ENCODE measurements around the gene MYO1H. TPM values are rescaled to one million over a fixed set of nuclear protein-coding genes. Genes with fewer than 3 reads are reported as not detected.

The MYO1H gene
- total RNA-seq, 3 donors from 2014 or later (not counting 1 experiment from before 2014, with no cell fraction given), result not detected

DNA sequence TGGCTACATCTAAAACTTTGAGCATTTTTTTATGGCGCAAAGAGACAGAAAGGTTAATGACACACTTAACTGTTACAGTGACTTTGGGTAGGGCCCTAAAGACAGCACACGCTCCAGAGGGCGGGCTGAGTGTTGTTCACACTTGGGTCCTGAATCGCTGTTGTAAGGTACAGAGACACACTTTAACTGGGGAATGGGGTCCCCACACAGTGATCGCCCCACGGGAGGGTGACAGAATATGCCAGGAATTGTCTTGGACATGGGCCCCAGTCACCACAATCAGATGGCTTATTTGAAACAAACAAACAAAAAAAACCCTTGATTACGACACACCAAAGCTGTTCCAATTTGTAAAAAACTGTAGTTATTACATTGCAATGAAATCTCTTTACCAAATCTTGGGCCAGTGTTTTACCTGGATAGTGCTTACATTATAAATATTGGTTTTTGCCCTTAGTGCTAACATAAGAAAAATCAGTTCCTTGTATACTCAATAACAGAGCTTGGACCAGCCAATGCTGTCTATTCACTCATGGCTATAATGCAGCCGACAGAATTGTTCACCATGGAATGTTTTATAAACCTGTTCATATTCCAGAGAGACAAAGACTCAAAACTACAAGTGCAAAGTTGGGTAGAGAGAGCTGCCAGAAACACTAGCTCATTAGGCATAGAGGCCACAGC lies 101.1 kb downstream of the MYO1H start:
- Histone ChIP-seq H3K9me3 (ENCODE audit: control insufficient read depth, insufficient read depth, low read length) (no peaks in the 10 kb centered on the region), H3K36me3 (ENCODE audit: control insufficient read depth, insufficient read depth, low read length) (peaks cover 18% of the 10 kb centered on the region), H3K27ac (ENCODE audit: low read length) (no peak overlapping the region), H3K4me3 (ENCODE audit: low read length) (no peak overlapping the region), H3K27me3 (ENCODE audit: control insufficient read depth, insufficient read depth, low read length) (no peaks in the 10 kb centered on the region), H3K4me1 (ENCODE audit: control insufficient read depth, insufficient read depth, low read length) (peaks cover 68% of the 10 kb centered on the region)
- Mint-ChIP-seq H3K4me1 (peaks cover 72 to 80% of the 10 kb centered on the region in 2 donors), H3K27ac (peak overlapping the region; percentile 92 to 93), H3K9me3 (no peaks in the 10 kb centered on the region), H3K36me3 (peaks cover 5% of the 10 kb centered on the region), H3K4me3 (no peak overlapping the region), H3K27me3 (ENCODE audit: low read depth in 2 of 2) (no peaks in the 10 kb centered on the region)
- WGBS (ENCODE audit: insufficient coverage), result 94% methylated on average over 7 of the region's 8 CpGs
- no peak for DNase-seq
- TF ChIP-seq CTCF (IDR thresholded peaks at IDR 0.05), result no peak
- ATAC-seq, result no peak
- intact Hi-C loops (cut with micrococcal nuclease), result no loop called here

GRCh38 chr12:109449845-109450532 lies 102.3 kb downstream of the MYO1H start:
- peaks cover 61% of the 10 kb centered on the region for H3K4me1 ChIP-seq (ENCODE audit: control insufficient read depth, insufficient read depth, low read length)
- peak overlapping the region; percentile 92 to 93 for H3K27ac Mint-ChIP-seq
- peak; percentile 14 for TF ChIP-seq CTCF (IDR thresholded peaks at IDR 0.05)
- H3K27me3 Mint-ChIP-seq (ENCODE audit: low read depth in 2 of 2), result no peaks in the 10 kb centered on the region
- DNase-seq (no peak), ATAC-seq (peak; percentile 17 to 61 (median 28))
- H3K4me1 Mint-ChIP-seq, result peaks cover 66 to 69% of the 10 kb centered on the region in 2 donors
- peak overlapping the region; percentile 88 for H3K4me3 Mint-ChIP-seq
- peak overlapping the region; percentile 55 for H3K27ac ChIP-seq (ENCODE audit: low read length)
- WGBS (ENCODE audit: insufficient coverage), result 85% methylated on average over 15 of the region's 16 CpGs
- intact Hi-C loops (cut with micrococcal nuclease), result loop anchor here (2.0 kb wide), 3 partner anchors 21 to 45 kb away; partner anchors contain the start of genes KCTD10 and UBE3B
- H3K9me3 Mint-ChIP-seq, result no peaks in the 10 kb centered on the region
- no peak overlapping the region for H3K4me3 ChIP-seq (ENCODE audit: low read length)
- no peaks in the 10 kb centered on the region for H3K27me3 ChIP-seq (ENCODE audit: control insufficient read depth, insufficient read depth, low read length)
- H3K9me3 ChIP-seq (ENCODE audit: control insufficient read depth, insufficient read depth, low read length), result no peaks in the 10 kb centered on the region
- peaks cover 29% of the 10 kb centered on the region for H3K36me3 ChIP-seq (ENCODE audit: control insufficient read depth, insufficient read depth, low read length)
- peaks cover 9% of the 10 kb centered on the region for H3K36me3 Mint-ChIP-seq

DNA sequence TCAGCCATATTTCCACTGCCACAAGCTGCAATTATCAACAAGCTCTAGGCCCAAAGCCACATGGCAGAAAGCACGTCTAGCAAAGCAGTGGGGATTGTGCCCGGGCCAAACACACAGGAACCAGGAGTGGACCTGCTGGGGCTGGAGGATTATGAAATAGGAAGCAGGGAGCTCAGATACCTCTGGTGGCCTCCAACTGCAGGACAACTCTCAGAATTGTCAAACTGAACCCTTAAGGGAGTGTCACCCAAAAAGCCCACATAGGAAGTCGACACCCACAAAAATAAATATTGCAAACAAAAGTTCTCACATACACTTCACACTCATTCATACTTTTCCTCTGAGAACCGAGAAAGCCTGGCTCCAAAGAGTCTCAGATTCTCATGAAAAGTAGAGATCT lies 103.3 kb downstream of the MYO1H start:
- Mint-ChIP-seq H3K36me3 (peaks cover 17% of the 10 kb centered on the region), H3K4me3 (peak overlapping the region; percentile 88), H3K9me3 (no peaks in the 10 kb centered on the region), H3K27ac (peak overlapping the region; percentile 92 to 93), H3K4me1 (peaks cover 63 to 67% of the 10 kb centered on the region in 2 donors), H3K27me3 (ENCODE audit: low read depth in 2 of 2) (no peaks in the 10 kb centered on the region)
- H3K4me1 ChIP-seq (ENCODE audit: control insufficient read depth, insufficient read depth, low read length), result peaks cover 60% of the 10 kb centered on the region
- H3K27ac ChIP-seq (ENCODE audit: low read length), result peak overlapping the region; percentile 81
- H3K9me3 ChIP-seq (ENCODE audit: control insufficient read depth, insufficient read depth, low read length), result no peaks in the 10 kb centered on the region
- no peak for TF ChIP-seq CTCF (IDR thresholded peaks at IDR 0.05)
- intact Hi-C loops (cut with micrococcal nuclease), result loop anchor here (2.0 kb wide), 3 partner anchors 22 to 44 kb away; partner anchors contain the start of genes KCTD10 and UBE3B
- peaks cover 39% of the 10 kb centered on the region for H3K36me3 ChIP-seq (ENCODE audit: control insufficient read depth, insufficient read depth, low read length)
- ATAC-seq, result peak; percentile 74 to 78 (median 74)
- H3K27me3 ChIP-seq (ENCODE audit: control insufficient read depth, insufficient read depth, low read length), result no peaks in the 10 kb centered on the region
- no peak overlapping the region for H3K4me3 ChIP-seq (ENCODE audit: low read length)
- DNase-seq, result peak; percentile 17 to 33
- WGBS (ENCODE audit: insufficient coverage), result 42% methylated on average over 4 of the region's 4 CpGs

Data from natural killer cell (primary cell).